ENCODE data around the gene PLCB1. TPM values are rescaled to one million over a fixed set of nuclear protein-coding genes. Genes with fewer than 3 reads are reported as not detected.

PLCB1 gene
- total RNA-seq, 4 donors from 2014 or later: 13.5 to 110 (median 30.4) TPM

DNA sequence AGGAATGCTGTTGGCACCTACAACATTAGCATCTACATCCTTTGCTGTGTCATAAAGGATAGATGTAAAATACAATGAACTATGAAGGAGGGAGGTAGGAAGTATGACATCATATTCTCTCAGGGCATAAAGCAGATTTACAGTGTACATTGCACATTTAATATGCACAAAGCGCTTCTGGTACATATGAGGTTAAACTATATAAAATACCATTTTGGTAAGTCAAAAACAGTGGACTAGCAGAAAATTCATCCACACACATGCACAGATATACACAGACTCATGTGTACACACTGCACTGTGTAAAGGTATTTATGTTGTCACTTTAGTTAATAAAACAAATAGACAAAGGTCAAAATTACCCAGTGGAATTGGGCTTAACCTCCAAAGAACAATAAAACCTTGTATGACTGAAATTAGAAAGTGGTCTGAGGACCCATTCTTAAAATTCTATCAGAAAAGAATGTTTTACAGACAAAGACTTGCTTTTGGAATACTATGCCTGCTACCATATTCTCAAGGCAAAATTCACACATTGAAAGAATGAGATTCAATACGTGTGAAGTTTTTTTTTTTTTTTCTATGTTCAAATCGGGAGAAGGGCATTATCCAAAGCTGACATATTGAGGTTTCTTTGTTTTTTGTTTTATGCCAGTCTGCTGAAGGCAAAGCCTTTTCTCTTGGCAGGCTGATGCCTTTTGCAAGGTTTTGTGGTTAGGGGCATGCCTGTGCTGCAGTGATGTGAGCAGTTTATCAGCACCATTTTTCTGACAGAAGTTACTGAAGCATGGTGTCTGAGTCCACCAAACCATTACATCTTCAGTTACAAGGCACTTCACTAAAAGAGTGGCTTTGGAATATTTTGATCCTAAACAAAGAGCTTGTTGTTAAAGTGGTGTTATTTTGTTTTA, 199.0 kb downstream of the PLCB1 start:
- Histone ChIP-seq H3K36me3 (no peaks in the 10 kb centered on the region), H3K9me3 (no peaks in the 10 kb centered on the region), H3K4me1 (no peaks in the 10 kb centered on the region), H3K4me3 (no peak overlapping the region), H3K27ac (no peak overlapping the region), H3K27me3 (no peaks in the 10 kb centered on the region)
- TF ChIP-seq, protein P1, sequence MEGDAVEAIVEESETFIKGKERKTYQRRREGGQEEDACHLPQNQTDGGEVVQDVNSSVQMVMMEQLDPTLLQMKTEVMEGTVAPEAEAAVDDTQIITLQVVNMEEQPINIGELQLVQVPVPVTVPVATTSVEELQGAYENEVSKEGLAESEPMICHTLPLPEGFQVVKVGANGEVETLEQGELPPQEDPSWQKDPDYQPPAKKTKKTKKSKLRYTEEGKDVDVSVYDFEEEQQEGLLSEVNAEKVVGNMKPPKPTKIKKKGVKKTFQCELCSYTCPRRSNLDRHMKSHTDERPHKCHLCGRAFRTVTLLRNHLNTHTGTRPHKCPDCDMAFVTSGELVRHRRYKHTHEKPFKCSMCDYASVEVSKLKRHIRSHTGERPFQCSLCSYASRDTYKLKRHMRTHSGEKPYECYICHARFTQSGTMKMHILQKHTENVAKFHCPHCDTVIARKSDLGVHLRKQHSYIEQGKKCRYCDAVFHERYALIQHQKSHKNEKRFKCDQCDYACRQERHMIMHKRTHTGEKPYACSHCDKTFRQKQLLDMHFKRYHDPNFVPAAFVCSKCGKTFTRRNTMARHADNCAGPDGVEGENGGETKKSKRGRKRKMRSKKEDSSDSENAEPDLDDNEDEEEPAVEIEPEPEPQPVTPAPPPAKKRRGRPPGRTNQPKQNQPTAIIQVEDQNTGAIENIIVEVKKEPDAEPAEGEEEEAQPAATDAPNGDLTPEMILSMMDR (IDR thresholded peaks at IDR 0.05): no peak
- no peak for TF ChIP-seq POLR2A (IDR thresholded peaks at IDR 0.05)
- intact Hi-C loops (cut with DNase I; ENCODE audit: low total_unique reads): no loop called here
- DNase-seq: no peak

DNA sequence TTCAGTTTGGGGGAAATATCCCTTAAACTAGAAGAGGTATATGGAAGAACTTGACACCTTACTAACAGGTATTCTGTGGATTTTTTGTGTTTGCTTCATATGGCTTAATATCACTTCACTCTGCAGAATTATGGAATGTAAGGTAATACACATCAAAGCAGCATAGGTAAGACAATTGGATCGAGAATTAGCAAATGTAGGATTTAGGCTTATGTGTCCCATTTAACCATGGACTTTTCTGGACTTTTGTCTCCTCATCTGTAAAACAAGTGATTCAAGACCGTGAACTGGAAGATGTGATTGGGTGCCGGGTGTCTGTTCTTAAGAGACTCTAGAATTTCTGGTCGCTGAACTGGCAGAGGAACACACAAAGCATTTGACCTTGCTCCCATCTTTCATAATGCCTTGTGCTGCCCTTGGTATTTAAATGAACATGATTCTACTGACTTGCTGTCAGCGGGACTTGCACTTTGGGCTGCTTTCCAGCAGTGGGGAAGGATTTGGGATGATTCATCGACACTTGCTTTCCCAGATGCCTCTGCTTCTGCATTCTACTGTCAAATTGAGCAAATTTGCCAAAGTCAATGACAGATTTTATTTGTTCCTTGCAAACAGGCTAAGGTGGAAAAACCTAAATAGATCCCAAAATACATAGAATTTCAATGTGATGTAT, 199.8 kb downstream of the PLCB1 start:
- TF ChIP-seq POLR2A (IDR thresholded peaks at IDR 0.05): no peak
- TF ChIP-seq, protein P1 (IDR thresholded peaks at IDR 0.05): no peak
- H3K27me3 ChIP-seq: no peaks in the 10 kb centered on the region
- no peaks in the 10 kb centered on the region for H3K36me3 ChIP-seq
- no peak overlapping the region for H3K4me3 ChIP-seq
- intact Hi-C loops (cut with DNase I; ENCODE audit: low total_unique reads): no loop called here
- peak; percentile 17 to 19 for DNase-seq
- H3K27ac ChIP-seq: no peak overlapping the region
- H3K9me3 ChIP-seq: no peaks in the 10 kb centered on the region
- no peaks in the 10 kb centered on the region for H3K4me1 ChIP-seq

DNA sequence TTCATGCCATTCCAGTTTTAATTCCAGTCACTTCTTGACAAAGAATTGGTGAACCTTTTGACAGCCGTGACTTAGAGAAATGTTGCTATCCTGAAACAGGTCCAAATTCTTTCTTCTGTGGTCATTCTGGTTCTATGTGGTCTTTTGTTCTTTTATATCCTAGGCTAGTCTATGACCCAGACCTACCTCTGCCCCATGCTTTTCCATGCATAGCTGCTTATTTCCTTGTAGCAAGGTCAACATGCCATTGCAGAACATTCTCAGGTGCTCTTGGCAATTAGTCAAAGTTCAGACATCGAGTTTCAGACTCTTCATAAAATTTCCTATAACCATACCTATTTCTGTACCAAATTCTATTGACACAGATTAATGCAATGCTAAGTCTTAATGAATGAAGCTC, 202.6 kb downstream of the PLCB1 start:
- Histone ChIP-seq H3K27me3 (no peaks in the 10 kb centered on the region), H3K4me1 (no peaks in the 10 kb centered on the region), H3K27ac (no peak overlapping the region), H3K9me3 (no peaks in the 10 kb centered on the region), H3K36me3 (no peaks in the 10 kb centered on the region), H3K4me3 (no peak overlapping the region)
- TF ChIP-seq, protein P1 (IDR thresholded peaks at IDR 0.05): no peak
- no peak for TF ChIP-seq POLR2A (IDR thresholded peaks at IDR 0.05)
- no peak for DNase-seq
- intact Hi-C loops (cut with DNase I; ENCODE audit: low total_unique reads): no loop called here

DNA sequence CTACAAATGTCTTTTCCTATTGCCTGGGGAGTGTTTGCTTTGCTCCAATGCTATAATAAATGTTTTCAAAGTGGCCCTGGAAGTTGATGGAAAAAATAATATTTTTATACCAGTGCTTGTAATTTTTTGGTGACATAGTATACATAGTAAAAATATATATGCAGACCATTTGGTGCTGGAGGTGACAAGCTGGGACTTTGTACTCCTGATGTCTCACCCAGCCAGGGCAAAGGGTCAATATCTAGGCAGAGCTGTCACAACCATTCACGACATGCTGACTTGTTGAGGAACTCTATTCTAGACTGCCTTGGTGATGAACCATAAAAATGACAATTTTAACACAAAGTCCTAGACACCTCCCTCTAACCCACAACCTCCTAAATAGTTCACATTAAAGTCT, 203.0 kb downstream of the PLCB1 start:
- no peak for DNase-seq
- intact Hi-C loops (cut with DNase I; ENCODE audit: low total_unique reads): no loop called here

More for the DNA sequence above, 203.0 kb downstream of the PLCB1 start:
- Histone ChIP-seq H3K4me1 (no peaks in the 10 kb centered on the region), H3K27me3 (no peaks in the 10 kb centered on the region), H3K27ac (no peak overlapping the region), H3K4me3 (no peak overlapping the region), H3K9me3 (no peaks in the 10 kb centered on the region), H3K36me3 (no peaks in the 10 kb centered on the region)
- no peak for TF ChIP-seq POLR2A (IDR thresholded peaks at IDR 0.05)
- TF ChIP-seq, protein P1 (IDR thresholded peaks at IDR 0.05): no peak

All from uterus (tissue), 4 donors.